Endodermal cell (in vitro differentiated cells): ENCODE data around the gene OIP5. TPM values are rescaled to one million over a fixed set of nuclear protein-coding genes. Genes with fewer than 3 reads are reported as not detected.

Source experiments
- DNase-seq: peaks from one replicate; pipeline ENCODE4 v3.0.0-alpha.2; 2017
- H3K27ac ChIP-seq: 2 replicates; pipeline ENCODE4 v1.5.1; 2013; ENCODE audit warnings: mild to moderate bottlenecking, low read depth, low read length, moderate library complexity
- H3K27me3 ChIP-seq: 2 replicates; pipeline ENCODE4 v1.6.1; 2013; ENCODE audit warnings: mild to moderate bottlenecking, low read length, moderate library complexity; ENCODE audit not compliant: insufficient read depth, control insufficient read depth, poor library complexity, severe bottlenecking
- H3K36me3 ChIP-seq: 2 replicates; pipeline ENCODE4 v1.7.0; 2013; ENCODE audit warnings: mild to moderate bottlenecking, low read length, moderate library complexity; ENCODE audit not compliant: control insufficient read depth, insufficient read depth
- H3K4me1 ChIP-seq: one replicate; pipeline ENCODE4 v1.7.0; 2013; ENCODE audit warnings: low read length; ENCODE audit not compliant: control insufficient read depth, insufficient read depth
- H3K4me3 ChIP-seq: 2 replicates; pipeline ENCODE4 v1.5.1; 2013; ENCODE audit warnings: mild to moderate bottlenecking, low read length, moderate library complexity
- H3K9ac ChIP-seq: 2 replicates; pipeline ENCODE4 v1.6.1; 2013; ENCODE audit warnings: mild to moderate bottlenecking, low read length, moderate library complexity; ENCODE audit not compliant: poor library complexity, severe bottlenecking; ENCODE audit errors: extremely low read depth
- H3K9me3 ChIP-seq: 2 replicates; pipeline ENCODE4 v1.6.1; 2013; ENCODE audit warnings: mild to moderate bottlenecking, low read length, moderate library complexity; ENCODE audit not compliant: control insufficient read depth
- H3K27ac Mint-ChIP-seq: 2 replicates; pipeline ENCODE4 v1.8.0; 2020; ENCODE audit warnings: mixed read lengths
- H3K27me3 Mint-ChIP-seq: 2 replicates; pipeline ENCODE4 v1.8.0; 2021; ENCODE audit warnings: mild to moderate bottlenecking, mixed read lengths; ENCODE audit not compliant: insufficient read depth
- H3K36me3 Mint-ChIP-seq: 2 replicates; pipeline ENCODE4 v1.8.0; 2020; ENCODE audit warnings: low read depth, mixed read lengths
- H3K4me1 Mint-ChIP-seq: 2 replicates; pipeline ENCODE4 v1.8.0; 2020; ENCODE audit warnings: mixed read lengths
- H3K4me3 Mint-ChIP-seq: 2 replicates; pipeline ENCODE4 v1.8.0; 2020; ENCODE audit warnings: mild to moderate bottlenecking, moderate library complexity, mixed read lengths
- H3K9me3 Mint-ChIP-seq: 2 replicates; pipeline ENCODE4 v1.8.0; 2020; ENCODE audit warnings: mild to moderate bottlenecking, mixed read lengths
- CTCF ChIP-seq: fragments of 200-600 bp; sonication (generic); conservative IDR thresholded peaks from 2 replicates; pipeline ENCODE4 v1.5.0; 2021; ENCODE audit warnings: antibody characterized with exemption, mild to moderate bottlenecking
- WGBS, 2 experiments: methylation state at CpG; one replicate each; pipeline versions ENCODE4 v1.1.5 to v1.1.7; 2013; ENCODE audit warnings: missing lambda C conversion rate in 2 of 2, mixed read lengths in 1 of 2; ENCODE audit not compliant: insufficient coverage in 1 of 2, insufficient read length in 1 of 2; 5-methylcytosine and 5-hydroxymethylcytosine counted together
- total RNA-seq, 2 donors: library from RNA; stranded (reverse); fragmentation: NEBNext Ultra II Directional in 1 of 2; extraction: Animal tissue kit (Norgen Biotek cat#: 25700) in 1 of 2; gene quantifications; 2 replicates in 1 of 2; 3 replicates in 1 of 2; pipeline ENCODE4 v1.2.1, GENCODE V29; 2021

The OIP5 gene
- total RNA-seq, 2 donors from 2014 or later, result 18.9 to 22.9 TPM

GRCh38 chr15:41341519-41341918 lies 9.1 kb upstream of the OIP5 start:
- H3K9me3 Mint-ChIP-seq, result no peaks in the 10 kb centered on the region
- H3K27me3 ChIP-seq, result no peaks in the 10 kb centered on the region
- no peaks in the 10 kb centered on the region for H3K9me3 ChIP-seq
- H3K27me3 Mint-ChIP-seq, result no peaks in the 10 kb centered on the region
- no peak overlapping the region for H3K27ac ChIP-seq
- peaks cover 70% of the 10 kb centered on the region for H3K36me3 Mint-ChIP-seq
- H3K27ac Mint-ChIP-seq, result no peak overlapping the region
- no peak overlapping the region for H3K4me3 Mint-ChIP-seq
- no peak for TF ChIP-seq CTCF
- peaks cover 77% of the 10 kb centered on the region for H3K36me3 ChIP-seq
- H3K4me1 Mint-ChIP-seq, result no peaks in the 10 kb centered on the region
- no peaks in the 10 kb centered on the region for H3K4me1 ChIP-seq
- no peak overlapping the region for H3K9ac ChIP-seq
- 69 to 85% methylated on average over 3 to 4 of the region's 4 CpGs for WGBS, 2 experiments
- DNase-seq, result no peak
- H3K4me3 ChIP-seq, result no peak overlapping the region

GRCh38 chr15:41340189-41340695 lies 7.9 kb upstream of the OIP5 start:
- H3K9me3 ChIP-seq, result no peaks in the 10 kb centered on the region
- WGBS, 2 experiments, result 74 to 84% methylated on average over 4 to 5 of the region's 5 CpGs

DNA sequence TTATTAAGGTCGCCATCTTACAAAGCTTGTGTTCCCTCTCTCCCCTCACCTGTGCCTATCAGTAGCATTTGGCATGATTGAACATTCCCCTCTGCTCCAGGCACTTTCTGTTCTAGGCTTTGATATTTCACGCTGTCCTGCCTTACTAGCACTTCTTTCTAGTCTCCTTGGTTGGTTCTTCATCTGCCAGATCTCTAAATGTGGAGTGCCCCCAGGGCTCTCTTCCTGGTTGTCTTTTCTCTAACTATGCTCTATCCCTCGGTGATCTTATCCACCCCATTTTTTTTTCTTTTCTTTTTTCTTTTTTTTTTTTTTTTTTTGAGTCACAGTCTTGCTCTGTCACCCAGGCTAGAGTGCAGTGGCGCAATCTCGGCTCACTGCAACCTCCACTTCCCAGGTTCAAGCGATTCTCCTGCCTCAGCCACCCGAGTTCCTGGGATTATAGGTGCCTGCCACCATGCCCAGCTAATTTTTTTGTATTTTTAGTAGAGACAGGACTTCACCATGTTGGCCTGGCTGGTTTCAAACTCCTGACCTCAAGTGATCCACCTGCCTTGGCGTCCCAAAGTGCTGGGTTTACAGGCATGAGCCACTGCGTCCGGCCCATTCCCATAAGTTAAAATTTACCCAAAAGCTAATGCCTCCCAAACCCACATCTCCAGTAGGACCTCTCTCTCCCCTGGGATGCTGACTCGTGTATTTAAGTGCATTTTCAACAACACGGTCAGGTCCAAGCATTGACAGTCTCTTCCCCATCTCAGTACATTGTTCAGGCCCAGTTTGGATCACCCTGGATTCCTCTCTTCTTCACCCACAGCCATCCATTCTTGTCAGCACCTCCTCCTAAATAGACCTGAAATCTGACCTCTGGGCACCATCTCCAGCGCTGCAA lies 5.5 kb upstream of the OIP5 start:
- H3K27ac ChIP-seq, result no peak overlapping the region
- H3K4me3 Mint-ChIP-seq, result no peak overlapping the region

More at GRCh38 chr15:41340189-41340695, 7.9 kb upstream of the OIP5 start:
- no peak overlapping the region for H3K9ac ChIP-seq
- peaks cover 71% of the 10 kb centered on the region for H3K36me3 ChIP-seq
- Mint-ChIP-seq H3K9me3 (no peaks in the 10 kb centered on the region), H3K4me3 (no peak overlapping the region), H3K27ac (peak overlapping the region; percentile 25), H3K36me3 (peaks cover 58% of the 10 kb centered on the region), H3K4me1 (peaks cover 2% of the 10 kb centered on the region), H3K27me3 (no peaks in the 10 kb centered on the region)
- H3K27ac ChIP-seq, result no peak overlapping the region
- no peak overlapping the region for H3K4me3 ChIP-seq
- H3K4me1 ChIP-seq, result no peaks in the 10 kb centered on the region
- H3K27me3 ChIP-seq, result no peaks in the 10 kb centered on the region
- no peak for TF ChIP-seq CTCF
- DNase-seq, result no peak

More for the DNA sequence above, 5.5 kb upstream of the OIP5 start:
- Histone ChIP-seq H3K36me3 (peaks cover 50% of the 10 kb centered on the region), H3K9me3 (no peaks in the 10 kb centered on the region), H3K4me1 (no peaks in the 10 kb centered on the region), H3K27me3 (no peaks in the 10 kb centered on the region), H3K9ac (no peak overlapping the region), H3K4me3 (no peak overlapping the region)
- peaks cover 8% of the 10 kb centered on the region for H3K4me1 Mint-ChIP-seq
- H3K9me3 Mint-ChIP-seq, result no peaks in the 10 kb centered on the region
- peaks cover 43% of the 10 kb centered on the region for H3K36me3 Mint-ChIP-seq
- 92 to 96% methylated on average over 10 to 13 of the region's 13 CpGs for WGBS, 2 experiments
- H3K27ac Mint-ChIP-seq, result peak overlapping the region; percentile 48
- TF ChIP-seq CTCF, result no peak
- DNase-seq, result no peak
- no peaks in the 10 kb centered on the region for H3K27me3 Mint-ChIP-seq
